BLaER1 treated with 17β-estradiol and CSF1 and Interleukin-3, amounts not matched to agents 10 nM and 100 nM (cell line): Measurements from ENCODE around the gene CREB3L1.
A peak's percentile ranks its signal among the peaks of the same experiment; 100 is the strongest.
"Not testable (repeated sequence)": the region's sequence is repeated elsewhere in the genome, so short reads cannot be mapped to it uniquely, and the experiment has no call there.

Source experiments
- H3K27ac ChIP-seq, 11 experiments: shearing (Covaris generic); formaldehyde crosslinking; 2 replicates each; pipeline ENCODE4 v1.8.1; 2022
- H3K27me3 ChIP-seq, 11 experiments: shearing (Covaris generic); formaldehyde crosslinking; 2 replicates each; pipeline ENCODE4 v1.8.1; 2022
- H3K36me3 ChIP-seq, 11 experiments: shearing (Covaris generic); formaldehyde crosslinking; 2 replicates each; pipeline ENCODE4 v1.8.1; 2022
- H3K4me1 ChIP-seq, 10 experiments: shearing (Covaris generic); formaldehyde crosslinking; 2 replicates each; pipeline ENCODE4 v1.8.1; 2022
- H3K4me2 ChIP-seq, 11 experiments: shearing (Covaris generic); formaldehyde crosslinking; 2 replicates each; pipeline ENCODE4 v1.8.1; 2022
- H3K4me3 ChIP-seq, 10 experiments: shearing (Covaris generic); formaldehyde crosslinking; 2 replicates each; pipeline ENCODE4 v1.8.1; 2022
- H3K9ac ChIP-seq, 11 experiments: shearing (Covaris generic); formaldehyde crosslinking; 2 replicates each; pipeline ENCODE4 v1.8.1; 2022
- H3K9me3 ChIP-seq, 11 experiments: shearing (Covaris generic); formaldehyde crosslinking; replicated peaks in 1 of 11; 2 replicates each; pipeline ENCODE4 v1.8.1; 2022
- H4K20me1 ChIP-seq, 11 experiments: shearing (Covaris generic); formaldehyde crosslinking; 2 replicates each; pipeline ENCODE4 v1.8.1; 2022
- Cebpa-rat ChIP-seq, 11 experiments: shearing (Covaris generic); IDR thresholded peaks; 2 replicates each; pipeline ENCODE4 v1.8.1; 2022

The CREB3L1 gene

GRCh38 chr11:46296059-46296527 lies 18.6 kb downstream of the CREB3L1 start:
- peak overlapping the region; percentile 50 to 69 (median 58) for H3K4me3 ChIP-seq
- peaks cover 9 to 18% (median 15%) of the 10 kb centered on the region in 11 experiments; a peak in 19 of 22 replicates for H3K27me3 ChIP-seq
- H3K9me3 ChIP-seq: no peaks in the 10 kb centered on the region
- no peak overlapping the region for H3K27ac ChIP-seq
- peak overlapping the region; percentile 41 to 75 (median 57); a peak in 21 of 22 replicates for H3K9ac ChIP-seq
- H3K36me3 ChIP-seq: no peaks in the 10 kb centered on the region
- H4K20me1 ChIP-seq: no peaks in the 10 kb centered on the region
- peaks cover 12 to 48% (median 25%) of the 10 kb centered on the region in 10 experiments; a peak in 19 of 20 replicates for H3K4me1 ChIP-seq
- peak overlapping the region; percentile 86 to 97 (median 93) for H3K4me2 ChIP-seq
- no peak for TF ChIP-seq Cebpa-rat (IDR thresholded peaks at IDR 0.05)

GRCh38 chr11:46296528-46297448 lies 19.3 kb downstream of the CREB3L1 start:
- H4K20me1 ChIP-seq: no peaks in the 10 kb centered on the region
- peak overlapping the region in 10 of 11 experiments; percentile 86 to 97 (median 94); a peak in 15 of 22 replicates for H3K4me2 ChIP-seq
- H3K9ac ChIP-seq: no peak overlapping the region
- TF ChIP-seq Cebpa-rat (IDR thresholded peaks at IDR 0.05): no peak
- H3K36me3 ChIP-seq: no peaks in the 10 kb centered on the region
- no peak overlapping the region for H3K27ac ChIP-seq
- no peak overlapping the region for H3K4me3 ChIP-seq
- H3K27me3 ChIP-seq: peaks cover 9 to 18% (median 15%) of the 10 kb centered on the region in 11 experiments; a peak in 19 of 22 replicates
- peaks cover 12 to 52% (median 25%) of the 10 kb centered on the region in 10 experiments; a peak in 19 of 20 replicates for H3K4me1 ChIP-seq
- H3K9me3 ChIP-seq: no peaks in the 10 kb centered on the region

- H3K9ac ChIP-seq: 0 out of 22 replicates have a peak overlapping the region, but pooled peaks of 1 of the 11 experiments have one; percentile 21
- H3K9me3 ChIP-seq: no peaks in the 10 kb centered on the region
- H3K36me3 ChIP-seq: no peaks in the 10 kb centered on the region
- peaks cover 12 to 63% (median 25%) of the 10 kb centered on the region in 10 experiments; a peak in 19 of 20 replicates for H3K4me1 ChIP-seq
- H3K4me3 ChIP-seq: no peak overlapping the region
- peaks cover 9 to 18% (median 15%) of the 10 kb centered on the region in 11 experiments; a peak in 19 of 22 replicates for H3K27me3 ChIP-seq
- peak overlapping the region in 7 of 11 experiments; percentile 28 to 78 (median 67); a peak in 13 of 22 replicates for H3K4me2 ChIP-seq
- no peak for TF ChIP-seq Cebpa-rat (IDR thresholded peaks at IDR 0.05)
- H4K20me1 ChIP-seq: no peaks in the 10 kb centered on the region
- H3K27ac ChIP-seq: peak overlapping the region in 3 of 11 experiments; percentile 39 to 58 (median 51); a peak in 4 of 22 replicates
These were observed 21.4 kb downstream of the CREB3L1 start for GRCh38 chr11:46298699-46299433.

- peak overlapping the region in 7 of 11 experiments; percentile 28 to 78 (median 67); a peak in 13 of 22 replicates for H3K4me2 ChIP-seq
- no peaks in the 10 kb centered on the region for H3K9me3 ChIP-seq
- H3K27ac ChIP-seq: peak overlapping the region in 3 of 11 experiments; percentile 39 to 58 (median 51); a peak in 4 of 22 replicates
- peaks cover 12 to 63% (median 25%) of the 10 kb centered on the region in 10 experiments; a peak in 19 of 20 replicates for H3K4me1 ChIP-seq
- no peaks in the 10 kb centered on the region for H3K36me3 ChIP-seq
- no peaks in the 10 kb centered on the region for H4K20me1 ChIP-seq
- H3K4me3 ChIP-seq: no peak overlapping the region
- 0 out of 22 replicates have a peak overlapping the region, but pooled peaks of 1 of the 11 experiments have one; percentile 21 for H3K9ac ChIP-seq
- no peak for TF ChIP-seq Cebpa-rat (IDR thresholded peaks at IDR 0.05)
- H3K27me3 ChIP-seq: peaks cover 9 to 18% (median 15%) of the 10 kb centered on the region in 11 experiments; a peak in 19 of 22 replicates
These were observed 22.0 kb downstream of the CREB3L1 start for GRCh38 chr11:46299451-46299961.

- TF ChIP-seq Cebpa-rat (IDR thresholded peaks at IDR 0.05): no peak
- Histone ChIP-seq H3K27me3 (peaks cover 9 to 18% (median 15%) of the 10 kb centered on the region in 11 experiments; a peak in 19 of 22 replicates), H3K36me3 (no peaks in the 10 kb centered on the region), H3K4me2 (peak overlapping the region in 5 of 11 experiments; percentile 48 to 78 (median 72); a peak in 9 of 22 replicates), H3K4me1 (peaks cover 8 to 65% (median 24%) of the 10 kb centered on the region in 10 experiments; a peak in 19 of 20 replicates), H3K9me3 (no peaks in the 10 kb centered on the region), H3K27ac (peak overlapping the region in 2 of 11 experiments; percentile 51 to 58; a peak in 1 of 22 replicates), H4K20me1 (no peaks in the 10 kb centered on the region), H3K4me3 (no peak overlapping the region), H3K9ac (no peak overlapping the region)
These were observed 22.8 kb downstream of the CREB3L1 start for GRCh38 chr11:46300270-46300669.

GRCh38 chr11:46302866-46303265 lies 25.4 kb downstream of the CREB3L1 start:
- H3K27ac ChIP-seq: no peak overlapping the region
- H3K27me3 ChIP-seq: no peaks in the 10 kb centered on the region
- H3K4me1 ChIP-seq: peaks cover 7 to 66% (median 20%) of the 10 kb centered on the region in 10 experiments
- no peak overlapping the region for H3K4me2 ChIP-seq
- TF ChIP-seq Cebpa-rat (IDR thresholded peaks at IDR 0.05): no peak
- H3K9ac ChIP-seq: no peak overlapping the region
- no peaks in the 10 kb centered on the region for H4K20me1 ChIP-seq
- no peak overlapping the region for H3K4me3 ChIP-seq
- no peaks in the 10 kb centered on the region for H3K9me3 ChIP-seq
- no peaks in the 10 kb centered on the region for H3K36me3 ChIP-seq

GRCh38 chr11:46304036-46304435 lies 26.6 kb downstream of the CREB3L1 start:
- not testable (repeated sequence) for H3K4me2 ChIP-seq, H3K27me3 ChIP-seq, H4K20me1 ChIP-seq, H3K9ac ChIP-seq, H3K36me3 ChIP-seq, H3K9me3 ChIP-seq, H3K27ac ChIP-seq, H3K4me3 ChIP-seq
- H3K4me1 ChIP-seq: peaks cover 18 to 66% (median 29%) of the 10 kb centered on the region in 10 experiments

- H3K4me1 ChIP-seq: peaks cover 18 to 66% (median 32%) of the 10 kb centered on the region in 10 experiments
- TF ChIP-seq Cebpa-rat (IDR thresholded peaks at IDR 0.05): no peak
- H3K4me2 ChIP-seq: peak overlapping the region in 6 of 11 experiments; percentile 6 to 62 (median 31); a peak in 8 of 22 replicates
- no peaks in the 10 kb centered on the region for H3K27me3 ChIP-seq
- no peaks in the 10 kb centered on the region for H4K20me1 ChIP-seq
- no peak overlapping the region for H3K4me3 ChIP-seq
- H3K27ac ChIP-seq: peak overlapping the region in 9 of 11 experiments; percentile 30 to 68 (median 43); a peak in 13 of 22 replicates
- H3K9ac ChIP-seq: no peak overlapping the region
- H3K9me3 ChIP-seq: no peaks in the 10 kb centered on the region
- no peaks in the 10 kb centered on the region for H3K36me3 ChIP-seq
These were observed 27.2 kb downstream of the CREB3L1 start for GRCh38 chr11:46304605-46305179.
